Stimulated activated CD8-positive, alpha-beta memory T cell treated with anti-CD3 and anti-CD28 coated beads, Interleukin-12 subunit alpha, Interleukin-12 subunit beta, amount 100 ng/mL, for 1 hour (primary cell): ENCODE data around the gene USP53.
"Not testable (repeated sequence)": the region's sequence is repeated elsewhere in the genome, so short reads cannot be mapped to it uniquely, and the experiment has no call there.

Source experiments
- DNase-seq: peaks from one replicate; pipeline ENCODE4 v3.0.0-alpha.2; 2020; ENCODE audit warnings: low read depth

The USP53 gene

DNA sequence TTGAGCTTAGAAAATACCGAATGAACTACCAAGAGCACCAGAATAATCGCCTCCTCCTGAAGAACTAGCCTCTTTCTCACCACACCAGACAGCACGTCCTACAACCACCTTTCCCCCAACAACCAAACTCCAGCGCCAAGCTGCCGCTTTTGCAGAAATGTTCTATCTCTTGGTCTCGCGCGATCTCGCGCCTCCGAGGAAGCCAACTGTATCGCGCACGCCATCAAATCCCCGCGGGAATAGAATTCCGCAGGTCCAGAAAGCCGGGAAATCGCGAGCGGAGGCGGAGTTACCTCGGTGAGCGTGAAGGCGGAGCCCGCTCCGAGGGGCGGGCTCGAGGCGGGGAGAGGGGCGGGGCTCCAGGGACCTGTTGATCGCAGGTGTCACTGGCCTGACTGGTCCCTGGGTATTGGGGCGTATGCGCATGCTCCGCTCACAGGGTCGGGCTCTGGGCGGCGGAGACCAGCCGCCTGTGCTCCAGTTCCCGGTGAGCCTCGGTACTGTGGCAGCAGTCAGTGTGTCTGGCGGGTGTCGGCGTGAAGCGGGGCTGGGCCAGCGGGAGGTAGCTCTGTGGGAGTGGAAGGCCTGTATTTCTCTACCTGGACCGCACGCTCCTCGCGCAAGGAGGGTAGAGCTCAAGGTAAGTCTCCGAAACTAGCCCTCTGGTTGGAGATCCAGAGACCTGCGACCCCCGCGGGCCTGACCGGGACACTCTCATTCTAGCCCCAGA, at the start of gene USP53:
USP53 (plus strand) TSS at position 480 of the 730 bp plus-strand sequence. CDS start 27,047 bp downstream, outside the sequence.
- peak; percentile 96 for DNase-seq

DNA sequence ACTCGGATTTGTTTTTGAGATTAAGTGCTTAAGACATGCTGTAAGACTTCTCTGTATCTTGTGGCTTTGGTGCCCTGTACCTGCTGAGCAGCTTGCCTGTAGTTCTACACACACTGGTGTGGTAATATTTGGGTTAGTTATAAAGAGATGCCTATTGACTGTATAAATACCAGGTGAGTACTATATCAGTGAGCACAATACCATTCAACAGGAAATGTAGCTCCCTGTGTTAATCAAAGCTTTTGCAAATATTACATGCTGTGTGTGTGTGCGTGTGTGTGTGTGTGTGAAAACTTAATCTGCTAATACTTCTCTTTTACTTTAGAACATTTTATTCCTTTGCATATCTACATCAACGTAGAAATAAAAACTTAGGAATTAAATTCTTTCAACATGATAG, 46.7 kb upstream of the USP53 start:
- no peak for DNase-seq

DNA sequence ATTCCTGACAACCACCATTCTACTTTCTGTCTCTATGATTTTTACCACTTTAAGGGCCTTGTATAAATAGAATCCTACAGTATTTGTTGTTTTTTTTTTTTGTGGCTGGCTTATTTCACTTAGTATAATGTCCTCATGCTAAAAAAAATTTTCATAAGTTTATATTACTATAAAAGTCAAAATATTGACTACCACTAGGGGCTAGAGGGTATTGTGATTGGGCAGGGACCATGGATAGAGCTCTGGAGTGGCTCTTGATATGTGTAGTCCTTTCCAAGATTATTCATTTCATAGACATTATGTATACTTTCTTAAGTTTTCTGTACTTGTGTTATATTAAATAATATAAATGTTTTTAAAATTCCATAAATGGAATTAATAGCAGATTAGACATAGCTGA, 42.3 kb upstream of the USP53 start:
- DNase-seq: no peak

DNA sequence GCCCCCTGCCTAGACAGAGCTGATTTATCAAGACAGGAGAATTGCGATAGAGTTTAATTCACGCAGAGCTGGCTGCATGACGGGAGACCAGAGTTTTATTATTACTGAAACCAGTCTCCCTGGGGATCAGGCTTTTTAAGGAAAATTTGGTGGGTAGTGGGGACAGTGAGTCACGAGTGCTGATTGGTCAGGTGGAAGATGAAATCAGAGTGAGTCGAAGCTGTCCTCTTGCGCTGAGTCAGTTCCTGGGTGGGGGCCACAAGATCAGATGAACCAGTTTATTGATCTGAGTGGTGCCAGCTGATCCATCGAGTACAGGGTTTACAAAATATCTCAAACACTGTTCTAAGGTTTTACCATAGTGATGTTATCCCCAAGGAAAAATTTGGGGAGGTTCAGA, 40.3 kb upstream of the USP53 start:
- DNase-seq: no peak

DNA sequence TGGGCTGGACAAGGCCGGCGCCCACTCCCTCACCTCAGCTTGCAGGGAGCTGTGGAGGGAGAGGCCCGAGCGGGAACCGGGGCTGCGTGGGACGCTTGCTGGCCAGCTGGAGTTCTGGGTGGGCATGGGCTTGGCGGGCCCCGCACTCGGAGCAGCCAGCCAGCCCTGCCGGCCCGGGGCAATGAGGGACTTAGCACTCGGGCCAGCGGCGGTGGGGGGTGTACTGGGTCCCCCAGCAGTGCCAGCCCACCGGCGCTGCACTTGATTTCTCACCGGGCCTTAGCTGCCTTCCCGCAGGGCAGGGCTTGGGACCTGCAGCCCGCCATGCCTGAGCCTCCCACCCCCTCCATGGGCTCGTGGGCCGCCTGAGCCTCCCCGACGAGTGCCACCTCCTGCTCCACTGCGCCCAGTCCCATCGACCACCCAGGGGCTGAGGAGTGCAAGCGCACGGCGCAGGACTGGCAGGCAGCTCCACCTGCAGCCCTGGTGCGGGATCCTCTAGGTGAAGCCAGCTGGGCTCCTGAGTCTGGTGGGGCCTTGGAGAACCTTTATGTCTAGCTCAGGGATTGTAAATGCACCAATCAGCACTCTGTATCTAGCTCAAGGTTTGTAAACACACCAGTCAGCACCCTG, 38.7 kb upstream of the USP53 start:
- DNase-seq: not testable (repeated sequence)

GRCh38 chr4:119179011-119179410, 33.5 kb upstream of the USP53 start:
- DNase-seq: no peak

- no peak for DNase-seq
Measured at GRCh38 chr4:119184128-119184527, 28.4 kb upstream of the USP53 start.

- no peak for DNase-seq
Measured at GRCh38 chr4:119189638-119190037, 22.9 kb upstream of the USP53 start.

DNA sequence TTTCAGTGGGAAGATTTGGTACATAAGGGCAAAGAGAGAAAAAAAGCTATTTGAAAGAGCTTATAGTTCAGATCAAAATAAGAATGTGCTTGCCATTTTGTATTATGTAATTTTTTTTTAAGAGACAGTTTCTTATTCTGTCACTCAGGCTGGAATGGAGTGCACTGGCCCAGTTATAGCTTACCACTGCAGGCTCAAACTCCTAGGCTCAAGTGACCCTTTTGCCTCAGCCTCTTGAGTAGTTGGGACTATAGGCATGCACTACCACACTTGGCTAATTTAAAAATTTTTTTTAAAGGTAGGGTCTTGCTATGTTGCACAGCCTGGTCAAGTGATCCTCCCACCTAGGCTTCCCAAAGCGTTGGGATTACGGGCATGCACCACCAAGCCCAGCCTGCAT, 22.2 kb upstream of the USP53 start:
- no peak for DNase-seq

GRCh38 chr4:119191505-119191904, 21.0 kb upstream of the USP53 start:
- DNase-seq: no peak

DNA sequence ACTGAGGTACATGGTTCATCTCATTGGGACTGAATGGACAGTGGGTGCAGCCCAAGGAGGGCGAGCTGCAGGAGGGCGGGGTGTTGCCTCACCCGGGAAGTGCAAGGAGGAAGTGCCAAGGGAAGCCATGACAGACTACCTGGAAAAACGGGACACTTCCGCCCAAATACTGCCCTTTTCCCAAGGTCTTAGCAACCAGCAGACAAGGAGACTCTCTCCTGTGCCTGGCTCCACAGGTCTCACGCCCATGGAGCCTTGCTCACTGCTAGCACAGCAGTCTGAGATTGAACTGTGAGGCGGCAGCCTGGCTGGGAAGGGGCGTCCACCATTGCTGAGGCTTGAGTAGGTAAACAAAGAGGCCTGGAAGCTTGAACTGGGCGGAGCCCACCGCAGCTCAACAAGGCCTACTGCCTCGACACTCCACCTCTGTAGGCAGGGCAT, 14.7 kb upstream of the USP53 start:
- no peak for DNase-seq

DNA sequence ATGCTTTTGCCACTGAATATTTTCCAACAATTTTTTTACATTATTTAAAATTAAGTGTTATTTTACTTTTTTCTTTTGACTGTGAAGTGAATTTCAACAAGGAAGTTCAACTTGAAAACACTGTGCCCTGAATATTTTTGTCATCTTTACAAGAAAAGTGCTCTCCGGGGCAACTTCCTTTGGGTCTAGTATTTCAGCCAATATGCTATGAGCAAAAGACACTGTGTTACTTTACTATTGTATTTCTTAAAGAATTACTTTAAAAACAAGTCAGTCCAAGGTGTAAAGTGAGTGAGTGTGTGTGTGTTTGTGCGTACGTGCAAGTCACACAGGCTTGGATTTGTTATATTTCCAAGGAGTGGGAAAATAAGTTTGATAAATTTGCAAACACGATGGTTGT, 7.6 kb upstream of the USP53 start:
- no peak for DNase-seq

- DNase-seq: no peak
Measured at GRCh38 chr4:119205690-119206089, 6.8 kb upstream of the USP53 start.

GRCh38 chr4:119206178-119206577, 6.3 kb upstream of the USP53 start:
- no peak for DNase-seq

GRCh38 chr4:119207051-119207450, 5.5 kb upstream of the USP53 start:
- no peak for DNase-seq

GRCh38 chr4:119209077-119209476, 3.4 kb upstream of the USP53 start:
- peak; percentile 20 for DNase-seq

- DNase-seq: no peak
Measured at GRCh38 chr4:119209586-119209985, 2.9 kb upstream of the USP53 start.

- DNase-seq: no peak
Measured at GRCh38 chr4:119210775-119211174, 1.7 kb upstream of the USP53 start.

GRCh38 chr4:119211867-119212233, 663 bp upstream of the USP53 start:
- no peak for DNase-seq

DNA sequence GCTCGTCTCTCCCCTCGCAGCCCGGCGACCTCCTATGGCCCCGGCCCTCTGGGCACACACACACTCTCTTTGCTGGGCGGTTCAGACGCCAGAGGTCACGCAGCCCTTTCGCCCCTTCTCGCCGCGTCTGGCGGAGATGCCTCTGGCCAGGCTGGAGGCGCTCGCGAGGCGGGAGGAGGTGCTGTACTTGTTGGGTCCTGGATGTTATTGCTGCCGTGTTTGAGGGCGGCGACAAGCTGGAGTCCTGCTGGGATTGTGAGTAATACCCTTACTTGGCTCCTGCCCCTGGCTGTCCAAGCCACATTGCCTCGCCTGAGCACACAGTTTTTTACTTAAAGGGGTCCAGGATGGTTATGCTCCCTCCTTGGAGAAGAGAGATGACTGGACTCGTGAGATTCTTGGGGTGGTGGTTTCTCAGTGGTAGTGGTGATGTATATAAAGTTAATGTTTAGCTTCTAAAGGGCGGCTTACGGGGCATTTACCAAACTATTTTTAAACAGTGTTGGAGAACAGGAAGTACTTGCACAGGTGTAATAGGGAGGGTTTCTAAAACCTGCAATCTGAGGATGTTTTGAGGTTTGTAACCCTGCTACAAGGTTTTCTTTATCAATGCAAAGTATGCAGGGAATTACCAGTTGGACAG, 572 bp downstream of the USP53 start:
- DNase-seq: peak; percentile 41

DNA sequence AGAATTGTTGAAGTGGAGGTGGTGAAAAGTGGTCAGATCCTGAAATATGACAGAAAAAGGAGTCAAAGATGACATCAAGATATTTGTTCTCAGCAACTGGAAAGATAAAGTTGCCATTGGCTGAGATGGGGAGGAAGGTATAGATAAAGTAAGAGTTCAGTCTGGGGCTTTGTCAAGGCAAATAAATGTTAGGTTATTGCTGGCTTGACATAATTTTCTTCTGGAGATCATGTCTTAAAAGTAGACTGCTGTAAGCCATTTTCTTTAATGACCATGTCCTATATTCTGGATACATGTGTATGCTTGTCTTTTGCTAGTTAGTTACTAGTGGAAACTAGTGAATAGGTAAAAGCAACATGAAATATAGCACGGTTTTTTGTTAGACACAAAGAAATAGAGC, 5.6 kb downstream of the USP53 start:
- no peak for DNase-seq

- no peak for DNase-seq
Measured at GRCh38 chr4:119221412-119221811, 8.9 kb downstream of the USP53 start.

- no peak for DNase-seq
Measured at GRCh38 chr4:119227690-119228089, 15.2 kb downstream of the USP53 start.
